Cardiac muscle cell (in vitro differentiated cells and primary cell): Measurements from ENCODE around the gene SLC37A1. TPM values are rescaled to one million over a fixed set of nuclear protein-coding genes. Genes with fewer than 3 reads are reported as not detected.

Experiments used
- DNase-seq, 2 donors: peaks; one replicate each; pipeline versions ENCODE4 v3.0.0 to v3.0.0-alpha.2; 2010 to 2017; ENCODE audit warnings: low read depth in 1 of 2, low spot score in 1 of 2
- H3K27ac ChIP-seq: fragments of 200-600 bp; sonication (generic); 2 replicates; pipeline ENCODE4 v1.5.1; 2016
- H3K27me3 ChIP-seq: fragments of 200-600 bp; sonication (generic); 2 replicates; pipeline ENCODE4 v1.6.0; 2016; ENCODE audit warnings: control low read depth
- H3K36me3 ChIP-seq: fragments of 200-600 bp; sonication (generic); 2 replicates; pipeline ENCODE4 v1.5.1; 2016; ENCODE audit warnings: control low read depth
- H3K4me1 ChIP-seq: fragments of 200-600 bp; sonication (generic); 2 replicates; pipeline ENCODE4 v1.8.1; 2017; ENCODE audit warnings: low read depth, mild to moderate bottlenecking, mixed run types
- H3K4me3 ChIP-seq: fragments of 200-600 bp; sonication (generic); 2 replicates; pipeline ENCODE4 v1.5.1; 2016; ENCODE audit warnings: mild to moderate bottlenecking
- H3K9me3 ChIP-seq: fragments of 200-600 bp; sonication (generic); 2 replicates; pipeline ENCODE4 v1.5.1; 2017; ENCODE audit warnings: low read depth, mild to moderate bottlenecking, control low read depth
- CTCF ChIP-seq: IDR thresholded peaks from 2 replicates; pipeline ENCODE4 v1.5.1; 2012; ENCODE audit warnings: low read depth, mild to moderate bottlenecking, low read length
- polyA plus RNA-seq: library from polyadenylated mRNA; unstranded; fragments of >200 nt; fragmentation: Nextera tagmentation; extraction: Ambion mirVana; gene quantifications from 2 replicates; pipeline ENCODE4 v1.2.1, GENCODE V29; 2016
- total RNA-seq: library from RNA; depleted of rRNA; stranded (reverse); fragments of >200 nt; gene quantifications from 2 replicates; pipeline ENCODE4 v1.2.3, GENCODE V29; 2016

Gene SLC37A1
- total and polyA plus RNA-seq, 2 experiments from 2014 or later, result 3.5 to 8.4 TPM

- Histone ChIP-seq H3K4me3 (no peak overlapping the region), H3K27me3 (no peaks in the 10 kb centered on the region), H3K4me1 (no peaks in the 10 kb centered on the region), H3K27ac (no peak overlapping the region), H3K36me3 (no peaks in the 10 kb centered on the region), H3K9me3 (no peaks in the 10 kb centered on the region)
- no peak for DNase-seq
- TF ChIP-seq CTCF, result no peak
Observed at GRCh38 chr21:42564561-42564971, 50.9 kb downstream of the SLC37A1 start.

- H3K9me3 ChIP-seq, result no peaks in the 10 kb centered on the region
- no peaks in the 10 kb centered on the region for H3K36me3 ChIP-seq
- no peak for DNase-seq
- no peaks in the 10 kb centered on the region for H3K4me1 ChIP-seq
- H3K27me3 ChIP-seq, result no peaks in the 10 kb centered on the region
- no peak overlapping the region for H3K4me3 ChIP-seq
- no peak for TF ChIP-seq CTCF
- no peak overlapping the region for H3K27ac ChIP-seq
Observed at GRCh38 chr21:42565206-42565810, 51.7 kb downstream of the SLC37A1 start.

DNA sequence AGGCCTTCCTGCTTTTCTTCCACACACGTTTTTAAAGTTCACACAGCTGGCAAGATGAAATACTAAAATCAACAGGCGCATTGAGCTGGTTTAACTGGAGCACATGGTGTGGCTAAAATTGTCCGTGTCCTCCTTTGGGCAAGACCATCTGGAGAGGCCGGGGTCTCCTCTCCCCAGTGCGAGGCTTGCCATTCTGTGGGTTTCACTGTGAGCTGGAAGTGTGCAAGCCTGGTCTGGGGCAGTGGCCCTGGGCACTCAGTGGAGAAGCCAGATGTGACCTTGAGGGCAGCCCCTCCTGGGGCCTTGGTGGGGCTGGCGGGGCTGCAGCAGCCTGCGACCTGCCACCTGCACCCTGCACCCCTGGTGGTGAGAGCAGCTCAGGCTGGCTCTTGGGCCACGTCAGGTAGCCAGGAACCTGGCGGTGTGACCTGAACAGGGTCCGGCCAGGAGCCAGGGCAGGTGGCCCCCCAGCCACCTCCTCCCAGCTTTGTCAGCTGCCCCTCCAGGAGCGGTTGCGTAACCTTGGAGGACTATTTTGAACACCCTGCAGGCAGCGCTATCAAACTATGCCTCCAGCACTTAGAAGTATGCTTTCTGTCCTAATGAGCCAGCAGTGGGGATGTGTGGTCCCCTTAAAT, 52.4 kb downstream of the SLC37A1 start:
- Histone ChIP-seq H3K4me3 (no peak overlapping the region), H3K27me3 (no peaks in the 10 kb centered on the region), H3K36me3 (no peaks in the 10 kb centered on the region), H3K9me3 (no peaks in the 10 kb centered on the region), H3K27ac (no peak overlapping the region), H3K4me1 (no peaks in the 10 kb centered on the region)
- DNase-seq, result no peak
- no peak for TF ChIP-seq CTCF

DNA sequence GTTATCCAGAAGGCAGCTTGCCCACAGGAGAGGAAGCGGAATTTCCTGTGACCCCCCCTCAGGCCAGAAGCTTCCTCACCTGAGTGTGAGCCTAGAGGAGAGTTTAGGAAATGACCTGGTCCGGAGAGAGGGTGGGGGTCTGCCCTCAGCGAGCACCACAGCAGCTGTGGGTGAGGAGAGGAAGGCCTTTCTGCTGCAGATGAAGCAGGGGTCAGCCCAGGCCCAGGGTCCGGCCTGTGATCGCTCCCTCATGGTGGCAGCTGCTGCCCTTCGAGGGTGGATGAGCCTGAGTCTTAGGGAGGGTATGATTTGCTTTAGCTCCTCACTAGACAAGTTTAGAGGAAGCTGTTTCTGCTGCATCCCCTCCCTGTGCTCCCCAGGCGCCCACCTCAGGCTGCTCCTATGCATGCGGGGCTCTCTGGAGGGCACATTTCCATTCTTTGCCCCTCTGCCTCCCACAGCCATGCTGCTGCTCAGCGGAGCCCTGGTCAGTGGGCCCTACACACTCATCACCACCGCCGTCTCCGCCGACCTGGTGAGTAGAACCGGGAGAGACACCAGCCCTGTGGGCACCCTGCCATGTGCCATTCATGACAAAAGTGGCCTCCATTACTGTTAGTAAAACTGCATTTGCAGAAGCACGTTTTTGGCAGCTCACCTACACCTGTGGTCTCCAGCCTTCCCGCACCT, 53.0 kb downstream of the SLC37A1 start:
- no peaks in the 10 kb centered on the region for H3K27me3 ChIP-seq
- no peaks in the 10 kb centered on the region for H3K9me3 ChIP-seq
- H3K36me3 ChIP-seq, result no peaks in the 10 kb centered on the region
- no peaks in the 10 kb centered on the region for H3K4me1 ChIP-seq
- no peak for TF ChIP-seq CTCF
- no peak for DNase-seq
- H3K27ac ChIP-seq, result no peak overlapping the region
- no peak overlapping the region for H3K4me3 ChIP-seq

- Histone ChIP-seq H3K4me3 (no peak overlapping the region), H3K9me3 (no peaks in the 10 kb centered on the region), H3K27ac (no peak overlapping the region), H3K36me3 (no peaks in the 10 kb centered on the region), H3K27me3 (no peaks in the 10 kb centered on the region), H3K4me1 (no peaks in the 10 kb centered on the region)
- no peak for DNase-seq
- TF ChIP-seq CTCF, result no peak
Observed at GRCh38 chr21:42567214-42567555, 53.5 kb downstream of the SLC37A1 start.
